ENCODE data around the gene HGF.

HGF gene

GRCh38 chr7:81774551-81774950 lies 4.7 kb upstream of the HGF start:
- Histone ChIP-seq H3K36me3 (ENCODE audit: control insufficient read depth, low read depth, low read length) (no peaks in the 10 kb centered on the region), H3K4me3 (ENCODE audit: low read length) (no peak overlapping the region), H3K27me3 (ENCODE audit: control insufficient read depth, insufficient read depth, low read length) (no peaks in the 10 kb centered on the region), H3K9me3 (ENCODE audit: control insufficient read depth, low read depth, low read length) (no peaks in the 10 kb centered on the region), H3K9ac (ENCODE audit: low read length) (no peak overlapping the region), H3K4me1 (ENCODE audit: control insufficient read depth, low read depth, low read length) (peaks cover 7% of the 10 kb centered on the region), H3K27ac (ENCODE audit: low read length) (no peak overlapping the region)

- Histone ChIP-seq H3K4me1 (ENCODE audit: control insufficient read depth, low read depth, low read length) (peaks cover 11% of the 10 kb centered on the region), H3K27ac (ENCODE audit: low read length) (no peak overlapping the region), H3K9ac (ENCODE audit: low read length) (no peak overlapping the region), H3K4me3 (ENCODE audit: low read length) (no peak overlapping the region), H3K9me3 (ENCODE audit: control insufficient read depth, low read depth, low read length) (no peaks in the 10 kb centered on the region), H3K36me3 (ENCODE audit: control insufficient read depth, low read depth, low read length) (no peaks in the 10 kb centered on the region), H3K27me3 (ENCODE audit: control insufficient read depth, insufficient read depth, low read length) (no peaks in the 10 kb centered on the region)
These were observed 929 bp upstream of the HGF start for GRCh38 chr7:81770728-81771223.

GRCh38 chr7:81768951-81769778 lies 682 bp downstream of the HGF start:
- no peak overlapping the region for H3K4me3 ChIP-seq (ENCODE audit: low read length)
- H3K4me1 ChIP-seq (ENCODE audit: control insufficient read depth, low read depth, low read length), result peaks cover 11% of the 10 kb centered on the region
- H3K27ac ChIP-seq (ENCODE audit: low read length), result no peak overlapping the region
- H3K27me3 ChIP-seq (ENCODE audit: control insufficient read depth, insufficient read depth, low read length), result no peaks in the 10 kb centered on the region
- no peak overlapping the region for H3K9ac ChIP-seq (ENCODE audit: low read length)
- no peaks in the 10 kb centered on the region for H3K36me3 ChIP-seq (ENCODE audit: control insufficient read depth, low read depth, low read length)
- no peaks in the 10 kb centered on the region for H3K9me3 ChIP-seq (ENCODE audit: control insufficient read depth, low read depth, low read length)

GRCh38 chr7:81767926-81768325 lies 1.9 kb downstream of the HGF start:
- H3K36me3 ChIP-seq (ENCODE audit: control insufficient read depth, low read depth, low read length), result no peaks in the 10 kb centered on the region
- no peaks in the 10 kb centered on the region for H3K9me3 ChIP-seq (ENCODE audit: control insufficient read depth, low read depth, low read length)
- no peak overlapping the region for H3K27ac ChIP-seq (ENCODE audit: low read length)
- H3K4me3 ChIP-seq (ENCODE audit: low read length), result no peak overlapping the region
- no peaks in the 10 kb centered on the region for H3K27me3 ChIP-seq (ENCODE audit: control insufficient read depth, insufficient read depth, low read length)
- peaks cover 12% of the 10 kb centered on the region for H3K4me1 ChIP-seq (ENCODE audit: control insufficient read depth, low read depth, low read length)
- H3K9ac ChIP-seq (ENCODE audit: low read length), result no peak overlapping the region

- Histone ChIP-seq H3K9me3 (ENCODE audit: control insufficient read depth, low read depth, low read length) (no peaks in the 10 kb centered on the region), H3K27me3 (ENCODE audit: control insufficient read depth, insufficient read depth, low read length) (no peaks in the 10 kb centered on the region), H3K9ac (ENCODE audit: low read length) (no peak overlapping the region), H3K36me3 (ENCODE audit: control insufficient read depth, low read depth, low read length) (no peaks in the 10 kb centered on the region), H3K4me1 (ENCODE audit: control insufficient read depth, low read depth, low read length) (peaks cover 14% of the 10 kb centered on the region), H3K4me3 (ENCODE audit: low read length) (no peak overlapping the region), H3K27ac (ENCODE audit: low read length) (no peak overlapping the region)
These were observed 8.0 kb downstream of the HGF start for GRCh38 chr7:81761821-81762220.

- H3K9me3 ChIP-seq (ENCODE audit: control insufficient read depth, low read depth, low read length), result no peaks in the 10 kb centered on the region
- no peak overlapping the region for H3K27ac ChIP-seq (ENCODE audit: low read length)
- H3K36me3 ChIP-seq (ENCODE audit: control insufficient read depth, low read depth, low read length), result no peaks in the 10 kb centered on the region
- peaks cover 14% of the 10 kb centered on the region for H3K4me1 ChIP-seq (ENCODE audit: control insufficient read depth, low read depth, low read length)
- no peak overlapping the region for H3K9ac ChIP-seq (ENCODE audit: low read length)
- no peaks in the 10 kb centered on the region for H3K27me3 ChIP-seq (ENCODE audit: control insufficient read depth, insufficient read depth, low read length)
- H3K4me3 ChIP-seq (ENCODE audit: low read length), result no peak overlapping the region
These were observed 8.8 kb downstream of the HGF start for GRCh38 chr7:81761031-81761430.

GRCh38 chr7:81754918-81755696 lies 14.7 kb downstream of the HGF start:
- no peak overlapping the region for H3K27ac ChIP-seq (ENCODE audit: low read length)

GRCh38 chr7:81753392-81753791 lies 16.5 kb downstream of the HGF start:
- no peaks in the 10 kb centered on the region for H3K9me3 ChIP-seq (ENCODE audit: control insufficient read depth, low read depth, low read length)
- no peaks in the 10 kb centered on the region for H3K36me3 ChIP-seq (ENCODE audit: control insufficient read depth, low read depth, low read length)
- no peaks in the 10 kb centered on the region for H3K27me3 ChIP-seq (ENCODE audit: control insufficient read depth, insufficient read depth, low read length)
- no peak overlapping the region for H3K4me3 ChIP-seq (ENCODE audit: low read length)
- no peak overlapping the region for H3K27ac ChIP-seq (ENCODE audit: low read length)
- no peak overlapping the region for H3K9ac ChIP-seq (ENCODE audit: low read length)
- peaks cover 23% of the 10 kb centered on the region for H3K4me1 ChIP-seq (ENCODE audit: control insufficient read depth, low read depth, low read length)

More at GRCh38 chr7:81754918-81755696, 14.7 kb downstream of the HGF start:
- no peak overlapping the region for H3K9ac ChIP-seq (ENCODE audit: low read length)
- peaks cover 23% of the 10 kb centered on the region for H3K4me1 ChIP-seq (ENCODE audit: control insufficient read depth, low read depth, low read length)
- no peaks in the 10 kb centered on the region for H3K36me3 ChIP-seq (ENCODE audit: control insufficient read depth, low read depth, low read length)
- no peaks in the 10 kb centered on the region for H3K9me3 ChIP-seq (ENCODE audit: control insufficient read depth, low read depth, low read length)
- H3K27me3 ChIP-seq (ENCODE audit: control insufficient read depth, insufficient read depth, low read length), result no peaks in the 10 kb centered on the region
- H3K4me3 ChIP-seq (ENCODE audit: low read length), result no peak overlapping the region

GRCh38 chr7:81752318-81752714 lies 17.5 kb downstream of the HGF start:
- Histone ChIP-seq H3K4me1 (ENCODE audit: control insufficient read depth, low read depth, low read length) (peaks cover 23% of the 10 kb centered on the region), H3K27ac (ENCODE audit: low read length) (no peak overlapping the region), H3K9me3 (ENCODE audit: control insufficient read depth, low read depth, low read length) (no peaks in the 10 kb centered on the region), H3K9ac (ENCODE audit: low read length) (no peak overlapping the region), H3K4me3 (ENCODE audit: low read length) (no peak overlapping the region), H3K36me3 (ENCODE audit: control insufficient read depth, low read depth, low read length) (no peaks in the 10 kb centered on the region), H3K27me3 (ENCODE audit: control insufficient read depth, insufficient read depth, low read length) (no peaks in the 10 kb centered on the region)

- H3K27ac ChIP-seq (ENCODE audit: low read length), result no peak overlapping the region
- H3K36me3 ChIP-seq (ENCODE audit: control insufficient read depth, low read depth, low read length), result no peaks in the 10 kb centered on the region
- no peak overlapping the region for H3K9ac ChIP-seq (ENCODE audit: low read length)
- H3K4me1 ChIP-seq (ENCODE audit: control insufficient read depth, low read depth, low read length), result peaks cover 23% of the 10 kb centered on the region
- no peaks in the 10 kb centered on the region for H3K9me3 ChIP-seq (ENCODE audit: control insufficient read depth, low read depth, low read length)
- H3K27me3 ChIP-seq (ENCODE audit: control insufficient read depth, insufficient read depth, low read length), result no peaks in the 10 kb centered on the region
- H3K4me3 ChIP-seq (ENCODE audit: low read length), result no peak overlapping the region
These were observed 18.1 kb downstream of the HGF start for GRCh38 chr7:81751619-81752317.

- Histone ChIP-seq H3K4me1 (ENCODE audit: control insufficient read depth, low read depth, low read length) (no peaks in the 10 kb centered on the region), H3K4me3 (ENCODE audit: low read length) (no peak overlapping the region), H3K9me3 (ENCODE audit: control insufficient read depth, low read depth, low read length) (no peaks in the 10 kb centered on the region), H3K27me3 (ENCODE audit: control insufficient read depth, insufficient read depth, low read length) (no peaks in the 10 kb centered on the region), H3K27ac (ENCODE audit: low read length) (no peak overlapping the region), H3K9ac (ENCODE audit: low read length) (no peak overlapping the region), H3K36me3 (ENCODE audit: control insufficient read depth, low read depth, low read length) (no peaks in the 10 kb centered on the region)
These were observed 24.2 kb downstream of the HGF start for GRCh38 chr7:81745637-81746036.

All from iPS-18a (cell line).